ENCODE measurements around the gene BAZ2B. TPM values are rescaled to one million over a fixed set of nuclear protein-coding genes. Genes with fewer than 3 reads are reported as not detected.

Gene BAZ2B
- total RNA-seq, 6 experiments from 2014 or later, result 18.0 to 32.8 (median 24.2) TPM

DNA sequence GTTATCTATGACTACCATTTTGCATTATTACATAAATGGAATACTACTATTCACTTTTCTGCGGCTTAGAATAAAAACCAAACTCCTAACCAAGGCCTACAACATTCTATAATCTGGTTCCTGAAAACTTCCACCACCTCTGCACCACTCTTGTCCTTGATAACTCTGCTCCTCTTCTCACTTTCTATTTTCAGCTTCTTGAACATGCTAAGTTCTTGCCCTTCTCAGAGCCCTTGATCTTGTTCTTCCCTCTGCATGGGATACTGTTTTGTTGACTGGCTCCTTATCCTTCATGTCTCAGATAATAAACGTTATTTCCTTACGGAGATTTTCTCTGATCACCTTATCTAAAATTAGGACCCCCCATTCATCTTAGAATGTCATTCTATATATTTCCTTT lies 264.4 kb downstream of the BAZ2B start:
- Histone ChIP-seq H3K9me3 (no peaks in the 10 kb centered on the region), H3K27ac (no peak overlapping the region), H3K4me1 (no peaks in the 10 kb centered on the region), H3K36me3 (peaks cover 0 to 41% (median 3%) of the 10 kb centered on the region in 4 donors), H3K27me3 (no peaks in the 10 kb centered on the region), H3K4me3 (no peak overlapping the region)
- 87% methylated on average over 3 of the region's 3 CpGs for WGBS (ENCODE audit: insufficient coverage, low coverage, low lambda C conversion rate, missing lambda C conversion rate)
- intact Hi-C loops (cut with DNase I), result no loop called here
- DNase-seq (no peak), ATAC-seq (no peak)
- TF ChIP-seq, protein P1, sequence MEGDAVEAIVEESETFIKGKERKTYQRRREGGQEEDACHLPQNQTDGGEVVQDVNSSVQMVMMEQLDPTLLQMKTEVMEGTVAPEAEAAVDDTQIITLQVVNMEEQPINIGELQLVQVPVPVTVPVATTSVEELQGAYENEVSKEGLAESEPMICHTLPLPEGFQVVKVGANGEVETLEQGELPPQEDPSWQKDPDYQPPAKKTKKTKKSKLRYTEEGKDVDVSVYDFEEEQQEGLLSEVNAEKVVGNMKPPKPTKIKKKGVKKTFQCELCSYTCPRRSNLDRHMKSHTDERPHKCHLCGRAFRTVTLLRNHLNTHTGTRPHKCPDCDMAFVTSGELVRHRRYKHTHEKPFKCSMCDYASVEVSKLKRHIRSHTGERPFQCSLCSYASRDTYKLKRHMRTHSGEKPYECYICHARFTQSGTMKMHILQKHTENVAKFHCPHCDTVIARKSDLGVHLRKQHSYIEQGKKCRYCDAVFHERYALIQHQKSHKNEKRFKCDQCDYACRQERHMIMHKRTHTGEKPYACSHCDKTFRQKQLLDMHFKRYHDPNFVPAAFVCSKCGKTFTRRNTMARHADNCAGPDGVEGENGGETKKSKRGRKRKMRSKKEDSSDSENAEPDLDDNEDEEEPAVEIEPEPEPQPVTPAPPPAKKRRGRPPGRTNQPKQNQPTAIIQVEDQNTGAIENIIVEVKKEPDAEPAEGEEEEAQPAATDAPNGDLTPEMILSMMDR (IDR thresholded peaks at IDR 0.05), result no peak
- no peak for TF ChIP-seq POLR2A (IDR thresholded peaks at IDR 0.05)

DNA sequence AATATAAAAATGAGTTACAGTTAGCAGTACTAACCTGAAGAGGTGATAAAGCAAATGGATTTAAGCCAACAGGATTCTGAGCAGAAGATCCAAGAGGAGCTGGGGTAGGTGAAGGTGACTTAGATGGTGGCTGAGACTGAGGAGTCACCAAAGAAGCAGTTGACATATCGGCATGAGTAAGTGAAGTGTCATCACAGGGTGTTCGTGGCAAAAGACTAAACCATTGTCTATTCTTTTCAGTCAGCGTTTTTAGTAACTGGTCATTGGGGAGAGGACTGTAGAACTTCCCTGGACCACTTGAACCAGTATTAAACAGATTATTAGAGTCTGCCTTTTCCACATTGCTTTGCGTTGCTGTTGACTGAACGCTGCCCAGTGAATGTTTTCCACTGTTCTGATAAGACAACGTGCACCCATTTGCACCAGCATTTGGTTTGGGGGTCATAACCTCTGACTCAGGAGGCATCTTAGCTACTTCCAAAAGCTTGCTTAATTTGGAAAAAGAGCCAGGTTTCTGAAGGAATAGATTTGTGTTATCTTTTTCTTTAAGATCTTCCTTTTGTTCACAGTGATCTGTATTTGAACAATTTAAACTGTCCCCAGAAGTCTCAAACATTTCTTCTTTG lies 266.6 kb downstream of the BAZ2B start:
- Histone ChIP-seq H3K27ac (no peak overlapping the region), H3K9me3 (no peaks in the 10 kb centered on the region), H3K4me1 (no peaks in the 10 kb centered on the region), H3K4me3 (no peak overlapping the region), H3K36me3 (peaks cover 0 to 32% (median 6%) of the 10 kb centered on the region in 4 donors), H3K27me3 (no peaks in the 10 kb centered on the region)
- intact Hi-C loops (cut with DNase I), result no loop called here
- ATAC-seq (no peak), DNase-seq (no peak)
- WGBS (ENCODE audit: insufficient coverage, low coverage, low lambda C conversion rate, missing lambda C conversion rate), result 91% methylated on average over 6 of the region's 6 CpGs
- TF ChIP-seq, protein P1 (IDR thresholded peaks at IDR 0.05), result no peak
- TF ChIP-seq POLR2A (IDR thresholded peaks at IDR 0.05), result no peak

DNA sequence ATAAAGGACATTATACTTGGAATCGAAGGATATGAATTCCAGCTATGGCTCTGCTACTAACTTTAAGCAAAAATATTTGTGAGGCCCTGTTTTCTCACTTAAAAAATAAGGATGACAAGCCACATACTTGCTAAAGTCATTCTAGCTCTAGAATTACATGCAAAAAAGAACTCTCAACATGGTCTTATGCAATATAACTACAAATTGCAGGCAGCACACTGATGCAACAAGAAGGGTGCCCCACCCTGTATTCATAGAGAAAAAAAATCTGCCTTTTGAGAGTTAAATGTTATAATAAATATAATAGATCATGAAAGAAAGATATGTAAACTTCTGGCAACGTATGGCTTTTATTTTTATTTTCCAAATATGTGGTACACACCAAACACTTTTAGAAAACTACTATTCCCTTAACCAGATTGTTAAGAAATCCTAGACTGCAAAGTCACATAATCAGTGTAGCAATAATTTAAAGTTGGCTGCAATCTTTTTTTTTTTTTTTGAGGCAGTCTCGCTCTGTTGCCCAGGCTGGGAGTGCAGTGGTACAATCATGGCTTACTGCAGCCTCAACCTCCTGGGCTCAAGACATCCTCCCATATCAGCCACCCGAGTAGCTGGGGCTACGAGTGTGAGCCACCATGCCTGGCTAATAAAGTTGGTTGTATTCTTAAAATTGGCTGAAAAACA lies 289.6 kb downstream of the BAZ2B start:
- Histone ChIP-seq H3K27ac (no peak overlapping the region), H3K4me1 (no peaks in the 10 kb centered on the region), H3K4me3 (no peak overlapping the region), H3K9me3 (no peaks in the 10 kb centered on the region), H3K27me3 (no peaks in the 10 kb centered on the region), H3K36me3 (peaks cover 0 to 16% (median 0%) of the 10 kb centered on the region in 4 donors)
- peak in 3 of 4 donors; percentile 41 to 64 (median 47) for ATAC-seq
- TF ChIP-seq POLR2A (IDR thresholded peaks at IDR 0.05), result no peak
- TF ChIP-seq, protein P1 (IDR thresholded peaks at IDR 0.05), result no peak
- 79% methylated on average over 3 of the region's 5 CpGs for WGBS (ENCODE audit: insufficient coverage, low coverage, low lambda C conversion rate, missing lambda C conversion rate)
- intact Hi-C loops (cut with DNase I), result no loop called here
- DNase-seq, result no peak

DNA sequence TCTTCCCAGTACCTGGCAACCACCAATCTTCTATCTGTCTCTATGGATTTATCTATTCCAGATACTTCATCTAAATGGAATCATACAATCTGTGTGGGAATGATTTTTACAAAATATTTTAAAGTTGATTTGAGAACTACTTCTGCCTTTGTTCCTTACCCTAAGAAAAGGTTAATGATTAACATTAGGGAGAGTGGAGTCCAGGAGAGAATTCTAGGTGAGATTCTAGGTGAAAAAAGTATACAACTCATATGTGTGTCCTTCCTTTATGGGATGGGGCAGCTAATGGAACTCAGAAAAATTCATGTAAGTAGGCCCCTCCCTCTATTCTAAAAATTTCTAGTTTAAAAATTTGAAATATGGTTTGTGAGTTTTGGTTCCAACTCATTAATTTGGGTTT lies 293.9 kb downstream of the BAZ2B start:
- intact Hi-C loops (cut with DNase I), result no loop called here
- no peak overlapping the region for H3K27ac ChIP-seq
- ATAC-seq (peak in 1 of 4 donors; percentile 36), DNase-seq (no peak)
- H3K36me3 ChIP-seq, result peaks cover 0 to 23% (median 7%) of the 10 kb centered on the region in 4 donors
- H3K27me3 ChIP-seq, result no peaks in the 10 kb centered on the region
- no peak for TF ChIP-seq POLR2A (IDR thresholded peaks at IDR 0.05)
- TF ChIP-seq, protein P1 (IDR thresholded peaks at IDR 0.05), result no peak
- H3K4me1 ChIP-seq, result no peaks in the 10 kb centered on the region
- H3K9me3 ChIP-seq, result no peaks in the 10 kb centered on the region
- H3K4me3 ChIP-seq, result no peak overlapping the region

Data from right lobe of liver (tissue), 6 donors.